Measurements from ENCODE around the gene ATP5MK. TPM values are rescaled to one million over a fixed set of nuclear protein-coding genes. Genes with fewer than 3 reads are reported as not detected.
"Not testable (repeated sequence)": the region's sequence is repeated elsewhere in the genome, so short reads cannot be mapped to it uniquely, and the experiment has no call there.

ATP5MK gene
- total RNA-seq, 2 experiments from 2014 or later, result 260 to 276 TPM

GRCh38 chr10:103428989-103429643 lies 32.8 kb upstream of the ATP5MK start:
- Mint-ChIP-seq H3K27ac (peak overlapping the region; percentile 77), H3K4me3 (peak overlapping the region; percentile 19), H3K27me3 (no peaks in the 10 kb centered on the region), H3K36me3 (ENCODE audit: low read depth) (peaks cover 68% of the 10 kb centered on the region), H3K9me3 (no peaks in the 10 kb centered on the region), H3K4me1 (peaks cover 58% of the 10 kb centered on the region)
- ChIA-PET CTCF (no interaction called here), POLR2A (no interaction called here)
- DNase-seq, result no peak

- Mint-ChIP-seq H3K4me1 (peaks cover 58% of the 10 kb centered on the region), H3K9me3 (no peaks in the 10 kb centered on the region), H3K36me3 (ENCODE audit: low read depth) (peaks cover 70% of the 10 kb centered on the region), H3K27me3 (no peaks in the 10 kb centered on the region), H3K4me3 (no peak overlapping the region), H3K27ac (no peak overlapping the region)
- ChIA-PET CTCF (interaction anchor here (1.0 to 1.2 kb wide), 2 partner anchors 9 to 12 kb away, joined by 4 to 5 read pairs; no protein-coding TSS in a partner anchor), POLR2A (no interaction called here)
- DNase-seq, result no peak
These were observed 31.6 kb upstream of the ATP5MK start for GRCh38 chr10:103427866-103428265.

- Mint-ChIP-seq H3K27ac (no peak overlapping the region), H3K9me3 (no peaks in the 10 kb centered on the region), H3K36me3 (ENCODE audit: low read depth) (peaks cover 63% of the 10 kb centered on the region), H3K4me1 (peaks cover 21% of the 10 kb centered on the region), H3K4me3 (no peak overlapping the region), H3K27me3 (no peaks in the 10 kb centered on the region)
- no peak for DNase-seq
- POLR2A ChIA-PET, result no interaction called here
- CTCF ChIA-PET, result interaction anchor here (0.7 to 2.8 kb wide), 5 partner anchors 13 to 62 kb away, joined by 3 to 7 read pairs (median 4); partner anchors contain the start of genes ATP5MK and PDCD11
These were observed 27.5 kb upstream of the ATP5MK start for GRCh38 chr10:103423748-103424147.

GRCh38 chr10:103419101-103419500 lies 22.8 kb upstream of the ATP5MK start:
- peaks cover 72% of the 10 kb centered on the region for H3K36me3 Mint-ChIP-seq (ENCODE audit: low read depth)
- peaks cover 5% of the 10 kb centered on the region for H3K4me1 Mint-ChIP-seq
- CTCF ChIA-PET, result interaction anchor here (0.7 to 4.6 kb wide), 7 partner anchors 30 to 584 kb away, joined by 3 to 40 read pairs (median 3); no protein-coding TSS in a partner anchor
- H3K4me3 Mint-ChIP-seq, result no peak overlapping the region
- no peak for DNase-seq
- POLR2A ChIA-PET, result no interaction called here
- H3K9me3 Mint-ChIP-seq, result no peaks in the 10 kb centered on the region
- no peaks in the 10 kb centered on the region for H3K27me3 Mint-ChIP-seq
- H3K27ac Mint-ChIP-seq, result no peak overlapping the region

DNA sequence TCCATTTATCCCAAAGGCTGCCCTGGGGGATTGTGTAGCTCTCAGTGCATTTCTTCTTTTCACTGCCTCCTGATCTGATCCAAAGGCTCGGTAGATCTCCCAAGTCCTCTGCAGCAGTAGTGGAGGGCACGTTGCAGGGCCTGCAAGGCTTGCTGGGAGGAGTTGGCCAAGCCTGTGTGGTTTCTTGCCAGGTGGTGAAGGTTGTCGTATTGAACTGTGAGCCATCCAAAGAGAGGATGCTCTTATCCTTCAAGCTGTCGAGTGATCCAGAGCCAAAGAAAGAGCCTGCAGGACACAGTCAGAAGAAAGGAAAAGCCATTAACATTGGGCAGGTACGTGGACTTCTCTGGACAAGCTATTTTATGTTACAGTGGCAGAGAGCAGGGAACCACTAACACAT lies 21.3 kb upstream of the ATP5MK start:
- Mint-ChIP-seq H3K9me3 (no peaks in the 10 kb centered on the region), H3K4me3 (no peak overlapping the region), H3K27me3 (no peaks in the 10 kb centered on the region), H3K27ac (no peak overlapping the region), H3K36me3 (ENCODE audit: low read depth) (peaks cover 71% of the 10 kb centered on the region), H3K4me1 (peaks cover 5% of the 10 kb centered on the region)
- CTCF ChIA-PET, result interaction anchor here (0.6 to 4.6 kb wide), 11 partner anchors 10 to 84 kb away, joined by 3 to 40 read pairs (median 5); partner anchors contain the start of gene CALHM3
- no peak for DNase-seq
- POLR2A ChIA-PET, result no interaction called here

- H3K4me1 Mint-ChIP-seq, H3K4me3 Mint-ChIP-seq, POLR2A ChIA-PET, H3K27ac Mint-ChIP-seq, H3K27me3 Mint-ChIP-seq, H3K9me3 Mint-ChIP-seq, DNase-seq: not testable (repeated sequence)
- CTCF ChIA-PET, result interaction anchor here (0.6 to 4.6 kb wide), 11 partner anchors 10 to 85 kb away, joined by 3 to 40 read pairs (median 5); partner anchors contain the start of gene CALHM3
- H3K36me3 Mint-ChIP-seq (ENCODE audit: low read depth), result peaks cover 66% of the 10 kb centered on the region
These were observed 20.8 kb upstream of the ATP5MK start for GRCh38 chr10:103417148-103417469.

- Mint-ChIP-seq H3K27ac (no peak overlapping the region), H3K4me1 (peaks cover 5% of the 10 kb centered on the region), H3K36me3 (ENCODE audit: low read depth) (peaks cover 66% of the 10 kb centered on the region), H3K9me3 (no peaks in the 10 kb centered on the region), H3K27me3 (no peaks in the 10 kb centered on the region), H3K4me3 (no peak overlapping the region)
- ChIA-PET POLR2A (no interaction called here), CTCF (interaction anchor here (0.7 to 4.6 kb wide), 17 partner anchors 9 to 75 kb away, joined by 3 to 40 read pairs (median 5); partner anchors contain the start of gene CALHM3)
- peak; percentile 83 for DNase-seq
These were observed 20.3 kb upstream of the ATP5MK start for GRCh38 chr10:103416436-103417147.

GRCh38 chr10:103415581-103415980 lies 19.3 kb upstream of the ATP5MK start:
- no peak for DNase-seq
- CTCF ChIA-PET, result interaction anchor here (0.8 to 4.6 kb wide), 8 partner anchors 8 to 76 kb away, joined by 3 to 40 read pairs (median 6); no protein-coding TSS in a partner anchor
- Mint-ChIP-seq H3K4me1 (peaks cover 5% of the 10 kb centered on the region), H3K9me3 (no peaks in the 10 kb centered on the region), H3K36me3 (ENCODE audit: low read depth) (peaks cover 61% of the 10 kb centered on the region), H3K4me3 (no peak overlapping the region), H3K27ac (no peak overlapping the region), H3K27me3 (no peaks in the 10 kb centered on the region)
- POLR2A ChIA-PET, result no interaction called here

DNA sequence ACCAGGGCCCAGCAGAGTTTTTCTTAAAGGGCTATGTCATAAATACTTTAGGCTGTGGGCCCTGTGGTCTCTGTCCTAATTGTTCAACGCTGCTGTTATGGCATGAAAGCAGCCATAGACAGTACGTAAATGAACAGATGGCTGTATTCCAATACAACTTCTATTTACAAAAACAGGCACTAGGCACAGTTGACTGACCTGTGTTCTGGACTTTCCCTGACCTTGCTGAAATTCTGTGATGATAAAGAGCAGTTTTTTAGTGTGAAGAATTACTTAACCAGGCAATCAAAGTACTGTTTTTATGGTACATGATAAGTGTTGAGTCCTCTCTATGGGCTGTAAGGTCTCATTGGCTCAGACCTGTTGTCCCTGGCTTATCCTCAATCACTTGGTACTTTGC lies 17.3 kb upstream of the ATP5MK start:
- H3K4me3 Mint-ChIP-seq, result no peak overlapping the region
- no peaks in the 10 kb centered on the region for H3K9me3 Mint-ChIP-seq
- CTCF ChIA-PET, result interaction anchor here (1.0 to 1.5 kb wide), 3 partner anchors 19 to 79 kb away, joined by 3 to 4 read pairs (median 3); no protein-coding TSS in a partner anchor

GRCh38 chr10:103397191-103397825 lies 1.0 kb upstream of the ATP5MK start:
- H3K9me3 Mint-ChIP-seq, result no peaks in the 10 kb centered on the region
- H3K27me3 Mint-ChIP-seq, result no peaks in the 10 kb centered on the region
- no peak for DNase-seq
- H3K4me3 Mint-ChIP-seq, result peak overlapping the region; percentile 91
- ChIA-PET POLR2A (interaction anchor here (0.6 kb wide), 1 partner anchor 93 kb away, joined by 3 read pairs; no protein-coding TSS in a partner anchor), CTCF (interaction anchor here (1.8 kb wide), 1 partner anchor 19 kb away, joined by 5 read pairs; no protein-coding TSS in a partner anchor)
- H3K27ac Mint-ChIP-seq, result peak overlapping the region; percentile 93
- peaks cover 56% of the 10 kb centered on the region for H3K4me1 Mint-ChIP-seq
- peaks cover 36% of the 10 kb centered on the region for H3K36me3 Mint-ChIP-seq (ENCODE audit: low read depth)

More for the DNA sequence above, 17.3 kb upstream of the ATP5MK start:
- H3K4me1 Mint-ChIP-seq, result peaks cover 5% of the 10 kb centered on the region
- no peak for DNase-seq
- no peak overlapping the region for H3K27ac Mint-ChIP-seq
- POLR2A ChIA-PET, result no interaction called here
- peaks cover 63% of the 10 kb centered on the region for H3K36me3 Mint-ChIP-seq (ENCODE audit: low read depth)
- H3K27me3 Mint-ChIP-seq, result no peaks in the 10 kb centered on the region

- Mint-ChIP-seq H3K27ac (peak overlapping the region; percentile 93), H3K36me3 (ENCODE audit: low read depth) (peaks cover 36% of the 10 kb centered on the region), H3K4me1 (peaks cover 56% of the 10 kb centered on the region), H3K4me3 (peak overlapping the region; percentile 91), H3K27me3 (no peaks in the 10 kb centered on the region), H3K9me3 (no peaks in the 10 kb centered on the region)
- no peak for DNase-seq
- CTCF ChIA-PET, result interaction anchor here (1.0 to 1.1 kb wide), 2 partner anchors 27 to 74 kb away, joined by 3 read pairs; no protein-coding TSS in a partner anchor
- POLR2A ChIA-PET, result interaction anchor here (0.6 kb wide), 1 partner anchor 94 kb away, joined by 3 read pairs; no protein-coding TSS in a partner anchor
These were observed 463 bp upstream of the ATP5MK start for GRCh38 chr10:103396789-103397087.

DNA sequence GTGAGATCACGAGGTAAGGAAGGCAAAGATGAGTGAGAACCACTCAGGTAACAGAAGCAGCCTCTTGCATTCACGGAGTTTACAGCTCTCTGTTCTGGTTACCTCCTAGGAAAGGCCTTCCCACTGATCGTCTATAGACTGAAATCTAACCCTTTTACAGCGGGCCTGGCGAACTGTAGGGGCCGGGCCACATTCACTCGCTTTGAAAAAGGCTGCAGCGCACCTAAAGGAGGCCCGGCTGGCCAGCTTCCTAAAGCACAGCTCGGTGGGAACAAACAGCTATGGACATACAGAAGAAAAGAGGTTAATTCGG lies 565 bp downstream of the ATP5MK start:
- no peaks in the 10 kb centered on the region for H3K27me3 Mint-ChIP-seq
- H3K4me3 Mint-ChIP-seq, result peak overlapping the region; percentile 91
- peaks cover 39% of the 10 kb centered on the region for H3K36me3 Mint-ChIP-seq (ENCODE audit: low read depth)
- peak overlapping the region; percentile 93 for H3K27ac Mint-ChIP-seq
- peaks cover 56% of the 10 kb centered on the region for H3K4me1 Mint-ChIP-seq
- H3K9me3 Mint-ChIP-seq, result no peaks in the 10 kb centered on the region
- ChIA-PET POLR2A (interaction anchor here (0.5 kb wide), 1 partner anchor 681 kb away, joined by 4 read pairs; the partner anchor contains the start of gene SFXN2), CTCF (interaction anchor here (0.6 to 1.1 kb wide), 6 partner anchors 11 to 213 kb away, joined by 3 read pairs; no protein-coding TSS in a partner anchor)
- DNase-seq, result no peak

Measured in activated CD4-positive, alpha-beta T cell treated with anti-CD3 and anti-CD28 coated beads, Interleukin-2, amount 10 ng/mL, durations not matched to agents 7 days and 5 days (primary cell).